Subcutaneous adipose tissue (tissue), 4 donors: Measurements from ENCODE around the gene TADA3. TPM values are rescaled to one million over a fixed set of nuclear protein-coding genes. Genes with fewer than 3 reads are reported as not detected.

Experiments used
- CTCF ChIP-seq: fragments of 450-650 bp; IDR thresholded peaks from one replicate; pipeline ENCODE4 v1.5.1; 2016; ENCODE audit warnings: low read depth, mild to moderate bottlenecking, control low read depth, antibody characterized with exemption, moderate library complexity
- total RNA-seq, 4 donors: library from RNA; depleted of rRNA; stranded (reverse); fragments of >200 nt; gene quantifications; one replicate each; pipeline ENCODE4 v1.1.0, GENCODE V29; 2016

Gene TADA3
- total RNA-seq: 10 to 100 TPM; 32.1 to 69.6 (median 58.9) TPM

GRCh38 chr3:9792405-9793160, at the start of gene TADA3, which contains the start of gene ARPC4:
Gene TADA3 (minus strand): TSS chr3:9792473. CDS start chr3:9791466, 1,007 bp downstream.
Gene ARPC4 (plus strand): TSS chr3:9793082. CDS start chr3:9793122, 40 bp downstream.
- TF ChIP-seq CTCF: no peak

- no peak for TF ChIP-seq CTCF
These were observed 48.7 kb upstream of the TADA3 start for GRCh38 chr3:9841015-9841414.

- no peak for TF ChIP-seq CTCF
These were observed 46.6 kb upstream of the TADA3 start for GRCh38 chr3:9838856-9839255.

GRCh38 chr3:9837701-9838582, 45.7 kb upstream of the TADA3 start:
- TF ChIP-seq CTCF: no peak

- TF ChIP-seq CTCF: no peak
These were observed 42.5 kb upstream of the TADA3 start for GRCh38 chr3:9834520-9835380.

- TF ChIP-seq CTCF: no peak
These were observed 40.8 kb upstream of the TADA3 start for GRCh38 chr3:9833078-9833477.
